Measurements from ENCODE around the gene RFX7. TPM values are rescaled to one million over a fixed set of nuclear protein-coding genes. Genes with fewer than 3 reads are reported as not detected.
"Not testable (repeated sequence)": the region's sequence is repeated elsewhere in the genome, so short reads cannot be mapped to it uniquely, and the experiment has no call there.

RFX7 gene
- total RNA-seq, 1 donor from 2014 or later = 43.8 TPM

DNA sequence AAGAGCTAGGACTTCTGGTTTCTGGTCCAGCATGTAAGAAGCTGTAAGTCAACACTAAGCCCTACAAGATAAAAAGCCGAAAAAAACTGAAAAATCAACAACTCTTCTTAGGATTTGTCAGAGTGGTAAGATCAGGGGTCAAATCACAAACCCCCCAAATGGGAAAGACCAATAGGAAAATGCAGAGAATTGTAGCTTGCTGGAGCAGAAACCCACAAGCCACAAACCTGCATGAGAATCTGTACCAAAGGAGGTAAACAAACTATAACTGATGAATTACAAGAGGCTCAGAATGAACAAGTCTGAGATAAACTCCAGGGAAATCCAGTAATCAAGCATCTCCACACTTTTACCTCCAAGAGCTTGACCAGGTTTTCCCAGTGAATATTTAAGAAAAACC is 36.0 kb downstream of the RFX7 start:
- intact Hi-C loops (cut with micrococcal nuclease) = loop anchor here (2.0 kb wide), 1 partner anchor 37 kb away; no protein-coding TSS in a partner anchor

DNA sequence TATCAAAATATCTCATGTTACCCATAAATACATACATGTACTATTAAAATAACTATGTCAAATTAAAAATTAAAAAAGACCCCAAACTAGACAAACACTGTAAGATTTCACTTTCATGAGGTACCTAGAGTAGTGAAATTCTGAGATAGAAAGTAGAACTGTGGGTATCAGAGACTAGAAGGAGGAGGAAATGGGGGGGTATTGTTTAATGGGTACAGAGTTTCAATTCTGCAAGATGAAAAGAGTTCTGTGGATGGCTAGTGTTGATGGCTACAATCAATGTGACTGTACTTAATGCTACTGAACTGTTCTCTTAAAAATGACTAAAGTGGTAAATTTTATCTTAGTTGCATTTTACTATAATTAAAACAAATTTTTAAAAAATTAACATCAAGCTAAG is 36.6 kb downstream of the RFX7 start:
- intact Hi-C loops (cut with micrococcal nuclease) = loop anchor here (2.0 kb wide), 1 partner anchor 38 kb away; no protein-coding TSS in a partner anchor

DNA sequence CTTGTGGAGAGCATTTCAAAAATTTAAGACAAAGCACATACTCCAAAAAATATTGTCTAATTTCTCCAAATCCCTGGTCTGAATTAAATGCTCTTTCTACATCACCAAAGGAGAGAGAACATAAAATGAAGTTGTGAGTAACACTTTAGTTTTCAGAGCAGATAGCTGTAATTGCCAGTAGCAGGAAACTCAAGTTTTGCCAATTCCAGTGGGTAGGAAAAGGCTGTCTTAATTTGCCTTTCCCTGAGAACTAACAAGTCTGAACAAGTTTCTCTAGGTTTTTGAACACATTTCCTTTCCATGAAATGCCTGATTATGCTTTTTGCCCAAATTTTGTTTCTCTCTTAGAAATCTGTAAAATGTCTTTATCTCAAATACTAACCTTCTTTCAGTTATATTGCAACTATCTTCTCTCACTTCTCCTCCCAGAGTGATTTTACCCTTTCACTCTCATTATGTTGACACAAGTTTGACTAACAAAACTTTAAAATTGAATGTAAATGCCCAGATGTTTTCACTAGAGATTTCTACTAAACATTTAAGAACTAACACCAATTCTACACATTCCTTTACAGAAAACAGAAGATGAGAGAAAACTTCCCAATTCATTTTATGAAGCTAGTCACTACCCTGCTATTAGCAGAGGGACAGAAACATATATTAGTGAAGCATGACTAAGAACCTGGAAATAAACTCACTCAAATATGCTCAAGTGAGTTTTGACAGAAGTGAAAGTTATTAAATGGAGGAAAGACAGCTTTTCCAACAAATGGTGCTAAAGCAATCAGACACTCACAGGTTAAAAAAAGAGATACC is 38.4 kb downstream of the RFX7 start:
- intact Hi-C loops (cut with micrococcal nuclease) = no loop called here

DNA sequence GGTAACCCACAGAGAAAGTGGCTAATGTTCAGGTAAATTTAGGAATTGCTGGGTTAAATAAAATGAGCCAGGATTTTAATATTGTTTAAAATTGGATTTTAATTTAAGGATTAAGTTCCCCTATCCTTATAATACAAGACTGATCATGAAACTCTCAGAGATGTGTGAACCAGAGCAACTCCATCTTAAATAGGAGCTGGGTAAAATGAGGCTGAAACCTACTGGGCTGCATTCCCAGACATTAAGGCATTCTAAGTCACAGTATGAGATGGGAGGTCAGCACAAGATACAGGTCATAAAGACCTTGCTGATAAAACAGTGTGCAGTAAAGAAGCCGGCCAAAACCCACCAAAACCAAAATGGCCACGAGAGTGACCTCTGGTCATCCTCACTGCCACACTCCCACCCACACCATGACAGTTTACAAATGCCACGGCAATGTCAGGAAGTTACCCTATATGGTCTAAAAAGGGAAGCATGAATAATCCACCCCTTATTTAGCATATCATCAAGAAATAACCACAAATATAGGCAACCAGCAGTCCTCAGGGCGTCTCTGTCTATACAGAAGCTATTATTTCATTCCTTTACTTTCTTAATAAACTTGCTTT is 40.3 kb downstream of the RFX7 start:
- intact Hi-C loops (cut with micrococcal nuclease) = not testable (repeated sequence)

DNA sequence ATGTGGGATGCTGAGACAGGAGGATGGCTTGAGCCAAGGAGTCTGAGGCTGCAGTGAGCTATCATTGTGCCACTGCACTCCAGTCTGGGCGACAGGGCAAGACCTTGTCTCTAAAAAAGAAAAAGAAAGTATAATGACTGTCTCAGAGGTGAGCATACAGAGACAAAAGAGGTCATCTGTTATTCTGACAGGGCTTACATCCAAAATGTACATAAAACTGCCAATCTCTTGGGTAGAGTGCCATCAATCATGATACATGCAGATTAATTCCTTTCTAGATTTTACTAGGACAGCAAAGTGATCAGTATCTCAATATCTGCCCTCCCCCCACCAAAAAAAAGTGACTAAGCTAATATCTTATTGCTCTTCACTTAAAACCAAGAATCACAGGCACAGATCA is 41.0 kb downstream of the RFX7 start:
- intact Hi-C loops (cut with micrococcal nuclease) = no loop called here

DNA sequence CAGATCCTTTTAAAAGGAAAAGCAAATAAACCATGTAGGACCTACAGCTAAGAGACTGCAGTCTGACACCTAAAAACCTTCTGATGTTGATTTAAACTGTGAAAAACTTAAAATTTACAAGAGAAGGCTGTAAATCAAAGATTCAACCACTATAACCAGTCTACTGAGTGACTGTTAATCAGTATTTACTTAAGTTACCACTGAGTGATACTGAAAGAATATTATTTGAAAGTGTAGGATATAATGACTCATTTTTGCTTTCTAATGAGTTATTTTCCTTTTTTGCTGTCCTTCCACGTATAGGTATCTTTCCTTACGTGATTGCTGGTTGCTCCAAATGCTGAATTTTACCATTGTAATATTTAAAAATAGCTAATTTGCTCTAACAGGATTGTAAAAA is 44.6 kb downstream of the RFX7 start:
- intact Hi-C loops (cut with micrococcal nuclease) = no loop called here

DNA sequence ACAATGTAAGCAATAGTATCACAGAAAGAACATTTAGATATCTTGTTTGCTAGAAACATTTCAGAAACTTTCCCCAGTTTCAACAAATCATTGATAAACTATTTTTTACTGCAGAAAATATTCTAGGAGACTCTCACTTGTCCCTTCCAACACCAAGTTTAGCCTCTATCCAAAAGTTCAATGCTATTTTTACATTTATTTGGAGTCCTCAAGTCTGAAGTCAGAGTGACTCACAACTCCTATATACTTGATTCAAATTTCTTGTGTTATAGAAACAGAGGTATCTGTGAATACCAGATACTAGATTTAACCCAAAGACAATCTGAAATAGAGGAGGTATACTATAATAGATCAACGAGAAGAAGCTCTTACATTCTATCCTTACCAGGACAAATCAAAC is 49.6 kb downstream of the RFX7 start:
- intact Hi-C loops (cut with micrococcal nuclease) = no loop called here

DNA sequence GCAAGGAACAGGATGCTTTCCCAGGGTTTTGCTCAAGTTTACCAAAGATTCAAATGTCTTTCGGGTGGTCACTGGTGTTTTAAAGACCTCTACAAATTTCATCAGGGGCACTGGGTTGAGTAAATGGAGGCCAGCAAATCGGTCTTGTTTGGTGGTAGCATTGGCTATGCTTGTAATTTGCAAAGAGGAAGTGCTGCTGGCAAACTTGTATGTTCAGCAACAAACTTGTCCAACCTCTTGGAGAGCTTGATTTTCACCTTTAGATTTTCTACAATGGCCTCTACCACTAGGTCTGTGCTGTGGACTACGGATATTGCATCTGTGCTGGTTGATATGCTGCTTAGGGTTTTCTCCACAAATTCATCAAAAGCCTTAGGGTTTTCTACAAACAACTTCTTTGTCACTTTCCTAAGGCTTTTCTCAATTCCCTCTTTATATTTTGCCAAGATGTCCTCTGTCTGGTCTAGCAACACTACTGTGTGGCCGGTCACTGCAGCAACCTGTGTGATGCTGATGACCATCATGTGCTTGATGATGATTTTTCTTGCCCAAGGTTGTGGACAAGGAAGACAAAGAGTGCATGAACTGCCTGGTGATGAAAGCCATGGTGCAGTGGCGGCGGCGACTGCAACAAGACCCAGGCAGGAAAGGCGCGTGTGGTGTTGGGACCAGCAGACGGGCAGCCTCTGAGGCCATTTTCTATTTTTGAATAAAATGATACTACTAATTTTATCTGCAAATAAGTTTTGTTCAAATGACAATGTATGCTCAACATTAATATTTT is 50.8 kb downstream of the RFX7 start:
- intact Hi-C loops (cut with micrococcal nuclease) = no loop called here

DNA sequence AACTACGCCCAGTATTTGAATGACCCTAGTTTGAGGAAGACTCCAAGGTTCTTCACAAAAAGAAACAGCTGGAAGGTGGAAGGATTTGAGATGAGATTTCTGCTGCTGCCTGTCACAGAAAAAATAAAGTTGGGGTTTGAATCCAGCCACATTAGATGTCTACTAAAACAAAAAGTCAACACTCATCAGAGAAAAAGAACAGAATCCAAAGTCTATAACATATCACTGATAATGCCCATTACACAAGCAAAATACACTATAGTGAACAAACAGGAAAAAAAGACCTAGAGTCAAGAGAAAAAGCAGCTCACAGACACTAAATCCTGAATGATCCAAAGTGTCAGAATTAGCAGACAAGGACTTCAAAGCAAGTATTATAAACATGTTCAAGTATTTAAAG is 56.0 kb downstream of the RFX7 start:
- intact Hi-C loops (cut with micrococcal nuclease) = no loop called here

DNA sequence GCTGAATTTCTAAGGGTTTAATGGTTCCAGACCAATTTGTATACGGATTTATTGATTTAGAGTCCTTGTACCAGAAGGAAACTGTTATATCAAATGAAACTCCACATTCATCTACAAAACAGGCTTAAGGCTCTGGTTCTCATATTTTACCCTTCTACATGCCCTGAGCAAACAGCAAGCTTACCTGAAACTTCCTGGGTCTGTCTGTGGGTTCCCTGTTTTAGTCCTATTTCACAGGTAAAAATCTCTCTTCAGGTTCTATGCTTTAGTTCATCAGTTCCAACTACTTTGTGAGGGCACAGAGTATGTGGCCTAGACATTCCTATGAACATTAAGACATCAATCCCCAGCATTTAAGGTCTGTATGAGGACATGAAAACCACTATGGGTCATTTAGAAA is 57.7 kb downstream of the RFX7 start:
- intact Hi-C loops (cut with micrococcal nuclease) = no loop called here

DNA sequence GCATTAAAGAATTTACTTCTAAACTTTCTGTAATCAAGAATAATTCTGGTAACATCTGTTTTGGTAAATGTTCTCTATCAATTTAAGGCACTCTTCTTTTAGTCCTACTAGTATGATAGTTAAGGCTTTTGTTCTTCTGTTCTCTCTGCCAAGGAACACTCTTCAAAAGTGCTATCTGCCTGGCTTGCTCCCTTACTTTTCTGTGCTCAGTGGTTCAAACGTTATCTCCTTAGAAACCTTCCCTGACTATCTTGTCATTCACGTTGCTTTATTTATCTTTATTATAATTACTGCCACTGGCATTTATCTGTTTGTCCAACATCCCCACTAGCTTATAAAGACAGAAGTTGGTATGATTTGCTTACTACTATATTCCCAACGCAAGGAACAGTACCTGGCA is 59.2 kb downstream of the RFX7 start:
- intact Hi-C loops (cut with micrococcal nuclease) = no loop called here

DNA sequence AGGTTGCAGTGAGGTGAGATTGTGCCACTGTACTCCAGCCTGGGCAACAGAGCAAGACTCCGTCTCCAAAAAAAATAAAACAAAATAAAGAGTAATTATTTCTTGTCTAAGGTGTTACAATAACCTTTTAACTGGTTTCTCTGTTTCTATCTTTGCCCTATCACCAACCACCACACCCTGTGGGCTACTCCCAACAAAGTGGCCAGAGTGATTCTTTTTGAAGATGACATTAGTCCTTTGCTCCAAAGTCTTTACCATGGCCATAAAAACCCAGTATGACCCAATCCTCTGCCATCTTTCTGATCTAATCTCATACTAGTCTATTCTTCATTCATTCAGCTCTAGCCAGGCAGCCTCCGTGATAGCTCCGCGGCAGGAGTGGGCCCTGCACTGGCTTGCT is 62.8 kb downstream of the RFX7 start:
- intact Hi-C loops (cut with micrococcal nuclease) = no loop called here

DNA sequence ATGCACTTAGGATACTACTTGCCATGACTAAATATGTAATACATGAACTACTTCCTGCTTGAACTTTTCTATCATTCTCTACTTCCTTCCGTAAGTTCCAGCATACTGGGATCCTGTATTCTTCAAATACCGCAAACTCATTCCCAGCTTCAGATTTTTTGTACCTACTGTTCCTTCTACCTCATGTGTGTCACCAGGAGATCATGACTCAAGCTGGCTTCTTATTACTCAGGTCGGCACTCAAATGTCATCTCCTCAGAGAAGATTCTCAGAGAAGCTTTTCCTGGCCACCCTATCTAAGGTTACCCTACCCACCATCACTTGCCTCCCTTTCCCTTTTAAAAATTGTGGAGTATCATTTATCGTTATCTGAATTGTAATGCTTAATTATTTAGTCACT is 66.7 kb downstream of the RFX7 start:
- intact Hi-C loops (cut with micrococcal nuclease) = no loop called here

DNA sequence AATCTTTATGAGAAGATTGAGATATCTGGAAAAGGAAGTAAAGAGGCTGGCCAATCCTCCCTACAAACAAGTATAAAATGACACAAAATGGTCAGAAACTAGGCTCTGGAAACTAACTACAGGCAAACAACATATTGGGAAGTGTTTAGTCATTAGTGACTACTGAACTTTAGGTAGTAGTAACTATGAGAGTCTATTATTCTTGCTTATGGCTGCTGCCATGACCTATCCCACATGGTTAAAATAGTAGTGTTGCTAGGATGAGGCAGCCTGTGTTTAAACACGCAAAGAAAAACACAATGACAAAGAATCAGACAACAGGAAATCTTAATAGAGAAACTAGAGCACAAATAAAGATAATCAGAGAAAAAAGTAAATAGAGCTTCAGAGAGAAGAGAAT is 67.9 kb downstream of the RFX7 start:
- intact Hi-C loops (cut with micrococcal nuclease) = no loop called here

DNA sequence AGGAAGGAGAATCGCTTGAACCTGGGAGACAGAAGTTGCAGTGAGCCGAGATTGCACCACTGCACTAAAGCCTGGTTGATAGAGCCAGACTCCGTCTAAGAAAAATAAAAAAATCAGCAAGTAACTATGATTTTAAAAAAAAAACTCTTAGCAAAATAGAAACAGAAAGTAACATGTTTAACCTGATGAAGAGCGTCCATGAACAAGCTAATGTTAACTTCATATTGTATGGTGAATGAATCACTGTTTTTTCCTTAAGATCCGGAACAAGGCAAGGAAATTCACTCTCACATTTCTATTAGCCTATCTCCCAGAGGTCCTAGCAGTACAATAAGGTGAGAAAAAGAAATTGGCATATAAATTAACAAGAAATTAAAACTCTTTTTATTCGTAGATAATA is 69.0 kb downstream of the RFX7 start:
- intact Hi-C loops (cut with micrococcal nuclease) = no loop called here

DNA sequence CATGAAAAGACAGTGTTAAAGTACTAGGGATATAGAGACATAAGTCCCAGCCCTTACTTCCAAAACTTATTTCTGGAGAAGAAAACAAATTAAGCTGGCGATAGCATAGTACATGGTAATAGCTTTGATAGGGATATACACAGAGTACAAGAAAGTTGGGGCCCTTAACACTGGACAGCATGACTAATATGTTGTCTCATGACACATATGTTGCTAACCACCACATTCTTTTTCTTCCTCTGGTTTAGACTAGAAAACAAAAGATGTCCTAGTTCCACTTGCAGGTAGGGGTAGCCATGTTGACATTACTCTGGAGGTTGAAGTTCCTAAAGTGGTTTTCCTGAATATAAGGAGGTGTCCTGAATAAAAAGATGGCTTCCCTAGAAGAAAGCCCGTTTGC is 75.3 kb downstream of the RFX7 start:
- intact Hi-C loops (cut with micrococcal nuclease) = no loop called here

DNA sequence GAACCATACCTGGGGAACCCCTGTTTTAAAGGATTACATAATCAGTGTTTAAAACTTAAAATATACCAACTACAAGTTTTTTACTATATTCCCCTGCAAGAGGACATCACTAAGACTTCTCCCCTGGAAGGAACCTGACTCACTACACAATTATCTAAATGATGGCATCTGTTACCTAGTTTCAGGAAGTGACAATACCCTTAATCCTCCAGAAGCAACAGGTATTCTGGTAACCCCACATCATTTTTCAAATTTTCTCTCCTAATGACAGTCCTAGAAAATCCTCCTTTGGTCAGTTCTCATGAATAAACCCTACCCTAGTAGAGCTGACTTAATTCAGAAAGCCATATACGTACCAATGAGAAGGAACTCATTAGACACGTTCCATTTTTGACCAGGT is 78.4 kb downstream of the RFX7 start:
- intact Hi-C loops (cut with micrococcal nuclease) = no loop called here

DNA sequence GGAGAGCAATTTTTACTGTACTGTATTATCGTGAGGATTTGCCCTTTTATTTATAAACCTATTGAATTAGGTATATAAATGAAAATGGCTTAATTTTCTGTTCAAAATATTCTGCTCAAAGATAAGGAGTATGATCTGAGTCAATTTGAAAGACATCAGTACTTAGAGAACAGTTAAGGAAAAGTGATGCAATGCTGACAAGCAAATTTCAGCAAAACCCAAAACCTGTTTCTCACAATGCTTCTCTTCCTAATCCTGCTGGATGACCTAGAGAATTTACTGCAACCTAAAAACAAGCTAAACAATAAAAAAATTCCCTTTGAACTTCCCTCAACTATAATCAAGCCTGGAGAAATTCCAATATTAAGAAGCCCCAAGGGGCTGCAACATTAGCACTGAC is 82.7 kb downstream of the RFX7 start:
- intact Hi-C loops (cut with micrococcal nuclease) = no loop called here

DNA sequence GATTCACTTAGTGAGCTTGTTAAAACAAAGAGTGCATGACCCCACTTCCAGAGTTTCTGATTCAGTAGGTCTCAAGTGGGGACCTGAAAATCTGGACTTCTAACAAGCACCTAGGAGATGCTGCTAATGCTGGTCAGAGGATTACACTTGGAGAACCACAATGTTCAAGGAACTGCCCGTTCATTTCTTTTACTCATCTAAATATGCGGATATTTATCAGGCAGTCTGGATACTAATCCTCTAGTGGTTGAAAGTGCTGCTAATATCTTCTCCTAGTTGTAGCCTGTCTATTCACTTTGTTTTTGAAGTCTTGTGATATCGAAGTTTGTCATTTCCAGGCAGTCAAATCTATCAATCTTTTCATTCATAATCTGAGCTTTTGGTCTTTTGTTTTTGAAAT is 86.8 kb downstream of the RFX7 start:
- intact Hi-C loops (cut with micrococcal nuclease) = no loop called here

DNA sequence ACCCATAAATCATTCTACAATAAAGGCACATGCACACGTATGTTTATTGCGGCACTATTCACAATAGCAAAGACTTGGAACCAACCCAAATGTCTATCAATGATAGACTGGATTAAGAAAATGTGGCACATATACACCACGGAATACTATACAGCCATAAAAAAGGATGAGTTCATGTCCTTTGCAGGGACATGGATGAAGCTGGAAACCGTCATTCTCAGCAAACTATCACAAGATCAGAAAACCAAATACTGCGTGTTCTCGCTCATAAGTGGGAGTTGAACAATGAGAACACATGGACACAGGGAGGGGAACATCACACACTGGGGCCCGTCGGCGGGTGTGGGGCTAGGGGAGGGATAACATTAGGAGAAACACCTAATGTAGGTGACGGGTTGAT is 88.4 kb downstream of the RFX7 start:
- intact Hi-C loops (cut with micrococcal nuclease) = not testable (repeated sequence)

DNA sequence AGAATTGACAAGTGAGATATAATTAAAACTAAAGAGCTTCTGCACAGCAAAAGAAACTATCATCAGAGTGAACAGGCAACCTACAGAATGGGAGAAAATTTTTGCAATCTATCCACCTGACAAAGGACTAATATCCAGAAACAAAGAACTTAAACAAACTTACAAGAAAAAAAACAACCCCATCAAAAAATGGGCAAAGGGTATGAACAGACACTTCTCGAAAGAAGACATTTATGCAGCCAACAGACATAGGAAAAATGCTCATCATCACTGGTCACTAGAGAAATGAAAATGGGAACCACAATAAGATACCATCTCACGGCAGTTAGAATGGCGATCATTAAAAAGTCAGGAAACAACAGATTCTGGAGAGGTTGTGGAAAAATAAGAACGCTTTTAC is 88.9 kb downstream of the RFX7 start:
- intact Hi-C loops (cut with micrococcal nuclease) = not testable (repeated sequence)

DNA sequence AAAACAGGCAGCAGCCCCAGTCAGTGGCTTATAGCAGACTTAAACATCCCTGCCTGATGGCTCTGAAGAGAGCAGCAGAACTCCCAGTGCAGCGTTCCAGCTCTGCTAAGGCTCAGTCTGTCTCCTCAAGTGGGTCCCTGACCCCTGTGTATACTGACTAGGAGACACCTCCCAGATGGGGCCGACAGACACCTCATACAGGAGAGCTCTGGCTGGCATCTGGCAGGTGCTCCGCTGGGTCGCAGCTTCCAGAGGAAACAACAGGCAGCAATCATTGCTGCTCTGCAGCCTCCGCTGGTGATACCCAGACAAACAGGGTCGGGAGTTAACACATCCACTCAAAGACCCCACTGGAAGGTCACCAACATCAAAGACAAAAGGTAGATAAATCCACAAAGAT is 93.5 kb downstream of the RFX7 start:
- intact Hi-C loops (cut with micrococcal nuclease) = no loop called here
